ENCODE measurements around the gene RALGAPA2.

DNA sequence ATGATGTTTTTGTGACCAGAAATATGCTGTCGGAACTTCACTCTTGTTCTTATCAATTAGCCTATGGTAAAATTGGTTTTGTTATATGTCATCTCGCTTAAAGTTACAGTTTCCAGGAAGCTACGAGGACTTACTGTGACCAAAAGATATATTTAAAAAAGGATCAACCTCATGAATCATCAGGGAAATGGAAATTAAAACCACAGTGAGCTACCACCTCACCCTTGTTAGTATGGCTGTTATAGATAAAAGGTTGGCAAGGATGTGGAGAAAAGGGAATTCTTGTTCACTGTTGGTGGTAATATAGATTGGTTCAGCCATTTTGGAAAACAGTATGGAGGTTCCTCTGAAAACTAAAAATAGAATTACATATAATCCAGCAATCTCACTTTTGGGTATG, 358.9 kb downstream of the RALGAPA2 start:
- TF ChIP-seq, protein P1, sequence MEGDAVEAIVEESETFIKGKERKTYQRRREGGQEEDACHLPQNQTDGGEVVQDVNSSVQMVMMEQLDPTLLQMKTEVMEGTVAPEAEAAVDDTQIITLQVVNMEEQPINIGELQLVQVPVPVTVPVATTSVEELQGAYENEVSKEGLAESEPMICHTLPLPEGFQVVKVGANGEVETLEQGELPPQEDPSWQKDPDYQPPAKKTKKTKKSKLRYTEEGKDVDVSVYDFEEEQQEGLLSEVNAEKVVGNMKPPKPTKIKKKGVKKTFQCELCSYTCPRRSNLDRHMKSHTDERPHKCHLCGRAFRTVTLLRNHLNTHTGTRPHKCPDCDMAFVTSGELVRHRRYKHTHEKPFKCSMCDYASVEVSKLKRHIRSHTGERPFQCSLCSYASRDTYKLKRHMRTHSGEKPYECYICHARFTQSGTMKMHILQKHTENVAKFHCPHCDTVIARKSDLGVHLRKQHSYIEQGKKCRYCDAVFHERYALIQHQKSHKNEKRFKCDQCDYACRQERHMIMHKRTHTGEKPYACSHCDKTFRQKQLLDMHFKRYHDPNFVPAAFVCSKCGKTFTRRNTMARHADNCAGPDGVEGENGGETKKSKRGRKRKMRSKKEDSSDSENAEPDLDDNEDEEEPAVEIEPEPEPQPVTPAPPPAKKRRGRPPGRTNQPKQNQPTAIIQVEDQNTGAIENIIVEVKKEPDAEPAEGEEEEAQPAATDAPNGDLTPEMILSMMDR (IDR thresholded peaks at IDR 0.05; ENCODE audit: low read length), result no peak
- no peak for TF ChIP-seq EZH2 (IDR thresholded peaks at IDR 0.05; ENCODE audit: borderline replicate concordance, low read length)

All from OCI-LY1 (cell line).